Uterus (tissue), 2 donors: ENCODE measurements around the gene TAS2R41.

Experiments used
- CTCF ChIP-seq, 4 experiments: fragments of 200-600 bp in 2 of 4; fragments of 450-650 bp in 2 of 4; sonication (generic) in 2 of 4; IDR thresholded peaks; one replicate each; pipeline ENCODE4 v1.5.1; 2016 to 2019; ENCODE audit warnings: antibody characterized with exemption in 4 of 4, mild to moderate bottlenecking in 2 of 4, moderate library complexity in 1 of 4
- POLR2A ChIP-seq, 2 donors: fragments of 450-650 bp; IDR thresholded peaks; one replicate each; pipeline ENCODE4 v1.6.1; 2016; ENCODE audit warnings: antibody characterized with exemption in 2 of 2, mild to moderate bottlenecking in 1 of 2, moderate library complexity in 1 of 2

GRCh38 chr7:143490717-143491306 is 13.1 kb downstream of the TAS2R41 start:
- TF ChIP-seq CTCF (IDR thresholded peaks at IDR 0.05): peak in 1 of 4 experiments; percentile 9
- TF ChIP-seq POLR2A (IDR thresholded peaks at IDR 0.05): no peak
